IPS DF 4.7 (cell line): ENCODE measurements around the gene ASPHD1.
A peak's percentile ranks its signal among the peaks of the same experiment; 100 is the strongest.
"Not testable (repeated sequence)": the region's sequence is repeated elsewhere in the genome, so short reads cannot be mapped to it uniquely, and the experiment has no call there.

ENCODE experiments used
- DNase-seq: peaks from one replicate; pipeline ENCODE4 v3.0.0-alpha.2; 2013; ENCODE audit warnings: low spot score; ENCODE audit errors: extremely low read depth

Gene ASPHD1

GRCh38 chr16:29907973-29908372, 7.7 kb downstream of the ASPHD1 start:
- no peak for DNase-seq

- DNase-seq, result no peak
Measured at GRCh38 chr16:29908719-29909220, 8.5 kb downstream of the ASPHD1 start.

DNA sequence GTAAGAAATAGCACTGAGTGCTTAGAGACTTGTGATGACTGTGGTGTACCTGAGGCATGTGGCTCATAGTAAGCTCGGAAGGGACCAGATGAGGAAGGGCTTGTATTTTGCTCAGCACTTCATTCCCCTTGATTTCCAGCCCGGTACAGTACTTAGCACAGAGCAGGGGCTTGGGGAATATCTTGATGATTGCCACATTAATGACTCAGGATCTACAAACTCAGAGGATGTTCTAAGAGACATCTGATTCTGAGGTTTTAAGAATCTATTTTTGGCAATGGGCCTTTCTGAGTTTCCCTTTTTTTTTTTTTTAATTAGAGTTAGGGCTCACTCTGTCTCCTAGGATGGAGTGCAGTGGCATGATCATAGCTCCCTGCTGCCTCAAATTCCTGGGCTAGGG, 9.1 kb downstream of the ASPHD1 start:
- no peak for DNase-seq

DNA sequence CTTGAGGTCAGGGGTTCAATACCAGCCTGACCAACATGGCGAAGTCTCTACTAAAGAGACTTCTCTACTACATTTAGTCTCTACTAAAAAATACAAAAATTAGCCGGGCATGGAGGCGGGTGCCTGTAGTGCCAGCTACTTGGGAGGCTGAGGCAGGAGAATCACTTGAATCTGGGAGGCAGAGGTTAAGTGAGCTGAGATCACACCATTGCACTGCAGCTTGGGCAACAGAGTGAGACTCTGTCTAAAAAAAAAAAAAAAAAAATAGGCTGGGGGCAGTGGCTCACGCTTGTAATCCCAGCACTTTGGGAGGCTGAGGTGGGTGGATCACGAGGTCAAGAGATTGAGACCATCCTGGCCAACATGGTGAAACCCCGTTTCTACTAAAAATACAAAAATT, 9.6 kb downstream of the ASPHD1 start:
- not testable (repeated sequence) for DNase-seq

GRCh38 chr16:29910819-29911675, 10.8 kb downstream of the ASPHD1 start:
- DNase-seq, result no peak

DNA sequence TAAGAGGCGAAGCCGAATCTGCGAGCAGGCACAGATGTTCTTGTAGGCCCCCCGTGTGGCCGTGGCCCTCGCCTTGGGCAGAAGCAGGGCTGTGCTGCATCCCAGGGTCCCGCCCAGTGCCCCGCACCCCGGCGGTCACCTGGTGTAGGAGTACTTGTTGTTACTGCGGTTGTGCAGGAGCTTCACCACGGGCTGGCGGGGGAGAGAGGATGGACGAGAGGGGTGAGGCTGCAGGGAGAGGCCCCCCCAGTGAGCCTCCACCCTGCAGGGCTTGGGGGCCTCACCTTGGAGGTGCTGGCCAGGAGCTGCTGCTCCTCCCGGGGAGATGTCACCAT, 11.4 kb downstream of the ASPHD1 start:
- no peak for DNase-seq

DNA sequence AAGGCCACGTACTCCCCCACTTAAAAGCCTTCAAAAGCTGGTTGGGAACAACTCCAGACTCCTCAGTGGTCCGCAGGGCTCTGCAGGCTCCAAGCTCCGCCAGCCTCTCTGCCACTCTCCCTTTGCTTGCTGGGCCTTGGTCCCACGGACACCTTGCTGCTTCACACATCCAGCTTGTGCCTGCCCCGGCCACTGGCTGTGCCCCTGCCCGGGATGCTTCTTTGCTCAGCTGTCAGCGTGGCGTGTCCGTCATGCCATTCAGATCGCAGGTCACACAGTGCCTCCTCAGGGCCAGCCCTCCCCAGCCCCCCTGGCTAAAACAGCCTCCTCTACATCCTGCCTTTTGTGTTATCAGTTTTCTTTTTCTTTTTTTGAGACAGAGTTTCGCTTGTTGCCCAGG, 11.8 kb downstream of the ASPHD1 start:
- DNase-seq, result no peak

DNA sequence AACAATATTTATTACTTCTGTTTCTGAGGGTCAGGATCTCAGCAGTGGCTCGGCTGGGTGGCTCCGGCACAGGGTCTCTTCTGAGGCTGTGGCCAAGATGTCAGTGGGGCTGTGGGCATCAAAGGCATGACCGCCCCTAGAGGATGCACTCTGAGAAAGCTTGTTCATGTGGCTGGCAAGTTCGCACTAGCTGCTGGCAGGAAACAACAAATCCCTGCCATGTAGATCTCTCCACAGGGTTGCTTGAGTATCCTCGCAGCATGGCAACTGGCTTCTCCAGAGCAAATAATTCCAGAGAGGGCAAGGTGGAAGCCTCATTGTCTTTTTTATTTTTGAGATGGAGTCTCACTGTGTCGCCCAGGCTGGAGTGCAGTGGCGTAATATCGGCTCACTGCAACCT, 13.2 kb downstream of the ASPHD1 start:
- DNase-seq, result no peak

DNA sequence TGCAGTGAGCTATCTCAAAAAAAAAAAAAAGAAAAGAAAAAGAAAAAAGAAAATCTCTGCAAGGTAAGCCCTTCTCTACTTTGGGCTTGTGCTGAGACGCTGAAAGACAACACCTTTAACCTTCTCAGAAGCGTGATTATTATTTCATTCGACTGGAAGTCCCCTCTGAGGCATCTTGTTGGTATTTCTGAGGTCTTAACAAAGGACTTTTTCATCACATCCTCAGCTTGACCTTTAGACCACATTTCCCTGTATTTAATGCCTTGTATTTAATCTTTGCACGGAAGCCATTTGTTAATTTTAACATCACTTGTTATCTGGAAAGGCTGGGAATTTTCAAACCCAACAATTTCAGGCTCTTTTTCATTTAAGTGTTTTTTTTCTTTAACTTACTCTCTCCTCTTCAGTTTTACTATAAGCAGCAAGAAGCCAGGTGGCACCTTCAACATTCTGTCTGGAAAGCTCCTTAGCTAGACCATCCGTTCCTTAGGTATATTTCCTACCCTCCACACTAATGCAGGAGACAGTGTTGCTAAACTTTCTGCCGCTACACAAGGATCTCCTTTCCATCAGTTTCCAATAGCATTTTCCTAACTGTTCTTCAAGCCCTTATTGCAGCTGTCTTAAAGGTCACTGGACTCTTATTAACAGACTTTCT, 15.4 kb downstream of the ASPHD1 start:
- DNase-seq, result no peak

DNA sequence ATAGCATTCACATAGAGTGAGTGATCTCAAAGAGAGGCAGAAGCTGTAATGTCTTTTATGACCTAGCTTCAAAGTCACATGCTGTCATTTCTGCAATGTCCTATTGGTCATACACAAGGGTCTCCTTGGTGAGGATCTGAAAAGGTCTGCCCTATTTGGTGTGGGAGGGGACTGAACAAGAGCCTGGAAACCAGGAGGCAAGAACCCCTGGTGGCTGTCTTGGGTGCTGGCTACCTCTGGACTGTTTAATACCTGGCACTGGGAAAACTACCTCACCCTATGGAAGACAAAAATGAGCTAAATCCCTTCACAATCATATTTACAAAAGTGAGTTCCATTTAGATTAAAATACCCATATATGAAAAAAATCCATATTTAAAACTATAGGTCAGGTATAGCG, 16.7 kb downstream of the ASPHD1 start:
- no peak for DNase-seq

- DNase-seq, result no peak
Measured at GRCh38 chr16:29920288-29921033, 20.2 kb downstream of the ASPHD1 start.

DNA sequence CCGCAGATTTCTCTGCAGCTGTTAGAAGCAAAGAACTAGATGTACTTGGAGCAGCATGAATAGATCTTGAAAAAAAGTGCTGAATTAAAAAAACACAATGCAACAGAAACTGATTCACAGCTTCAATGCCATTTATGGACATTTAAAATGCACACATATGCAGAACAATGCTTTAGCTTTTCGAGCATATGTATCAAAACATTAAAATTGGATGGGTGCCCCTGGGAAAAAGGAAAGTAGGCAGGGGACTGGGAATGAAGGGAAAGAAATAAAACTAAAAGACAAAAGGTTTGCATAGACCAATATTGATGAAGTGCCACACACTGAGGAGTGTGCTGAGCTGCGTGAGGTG, 20.7 kb downstream of the ASPHD1 start:
- no peak for DNase-seq

DNA sequence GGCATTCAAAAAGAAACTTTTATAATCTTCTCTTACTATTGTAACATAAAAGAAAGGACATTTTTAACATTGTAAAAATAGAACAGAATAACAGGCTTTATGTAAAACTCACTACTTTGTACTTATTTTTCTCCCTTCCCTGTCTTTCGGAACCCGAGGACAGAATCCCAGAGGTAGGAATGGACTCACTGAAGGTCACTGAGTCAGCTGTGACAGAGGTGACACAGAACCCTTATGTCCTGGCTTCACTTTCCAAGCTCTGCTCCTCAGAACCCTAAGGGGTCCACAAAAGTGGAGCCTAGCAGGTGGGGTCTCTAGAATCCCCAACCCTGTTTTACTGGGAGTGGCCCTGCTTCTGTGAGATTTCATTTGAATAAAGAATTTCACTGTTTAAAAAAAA, 22.0 kb downstream of the ASPHD1 start:
- no peak for DNase-seq

GRCh38 chr16:29922986-29923501, 22.8 kb downstream of the ASPHD1 start:
- DNase-seq, result no peak

GRCh38 chr16:29925105-29925756, 24.9 kb downstream of the ASPHD1 start:
- DNase-seq, result no peak

DNA sequence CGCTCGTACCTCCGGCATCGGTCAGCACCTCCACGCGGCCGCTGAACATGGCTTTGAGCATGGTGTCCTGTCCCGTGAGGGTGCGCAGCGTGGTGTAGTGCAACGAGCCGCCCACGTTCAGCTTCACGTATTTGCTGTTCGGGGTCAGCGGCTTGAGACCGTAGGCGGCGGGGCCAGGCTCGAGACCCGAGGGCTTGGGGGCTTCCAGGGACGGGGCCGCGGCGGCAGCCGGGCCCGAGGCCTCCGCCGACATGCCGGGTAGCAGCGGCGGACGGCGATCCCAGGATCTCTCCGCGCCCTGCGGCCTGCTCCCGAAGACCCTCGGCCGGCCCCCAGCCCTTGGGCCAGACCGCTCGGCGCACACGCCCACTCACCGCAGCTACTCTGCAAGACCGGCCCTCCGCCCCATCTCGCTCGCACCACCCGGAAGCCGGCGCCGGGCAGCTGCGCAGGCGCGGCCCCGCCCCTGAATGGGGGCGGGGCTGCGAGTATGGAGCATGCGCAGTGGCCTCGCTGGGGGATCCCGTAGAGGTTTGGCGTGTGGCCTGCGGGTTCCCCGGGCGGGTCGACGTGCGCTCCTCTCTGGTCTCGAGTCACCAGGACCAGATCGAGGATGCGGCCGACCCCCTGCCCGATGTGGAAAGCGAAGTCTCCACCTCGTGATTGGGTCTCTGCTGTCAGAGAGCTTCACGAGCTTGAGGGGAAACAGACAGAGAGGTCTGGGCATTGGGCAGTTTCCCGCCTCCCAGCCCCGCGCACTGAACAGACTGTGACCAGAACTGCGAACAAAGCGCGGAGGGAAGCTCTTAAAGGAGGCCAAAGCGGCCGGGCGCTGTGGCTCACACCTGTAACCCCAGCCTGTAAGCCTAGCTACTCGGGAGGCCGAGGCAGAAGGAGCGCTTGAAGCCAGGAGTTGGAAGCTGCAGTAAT, 25.8 kb downstream of the ASPHD1 start, which contains the start of gene KCTD13:
KCTD13 (minus strand) TSS at position 446 of the 930 bp plus-strand sequence; CDS start at position 253, 193 bp downstream.
- peak; percentile 25 for DNase-seq

DNA sequence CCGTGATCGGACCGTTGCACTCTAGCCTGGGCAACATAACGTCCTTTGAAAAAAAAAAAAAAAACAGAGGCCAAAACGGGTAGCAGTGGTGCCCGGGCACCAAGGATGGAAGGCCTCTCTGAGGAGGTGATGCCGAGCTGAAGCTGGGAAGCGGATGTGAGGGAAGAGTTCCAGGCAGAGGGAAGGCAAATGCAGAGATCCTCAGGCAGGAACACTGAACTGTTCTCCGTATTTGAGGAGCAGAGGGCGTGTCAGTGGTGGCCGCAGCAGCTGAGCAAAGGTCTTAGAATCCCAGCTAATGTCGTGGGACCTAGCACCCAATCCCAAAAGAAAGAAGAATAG, 26.4 kb downstream of the ASPHD1 start:
- DNase-seq, result no peak

DNA sequence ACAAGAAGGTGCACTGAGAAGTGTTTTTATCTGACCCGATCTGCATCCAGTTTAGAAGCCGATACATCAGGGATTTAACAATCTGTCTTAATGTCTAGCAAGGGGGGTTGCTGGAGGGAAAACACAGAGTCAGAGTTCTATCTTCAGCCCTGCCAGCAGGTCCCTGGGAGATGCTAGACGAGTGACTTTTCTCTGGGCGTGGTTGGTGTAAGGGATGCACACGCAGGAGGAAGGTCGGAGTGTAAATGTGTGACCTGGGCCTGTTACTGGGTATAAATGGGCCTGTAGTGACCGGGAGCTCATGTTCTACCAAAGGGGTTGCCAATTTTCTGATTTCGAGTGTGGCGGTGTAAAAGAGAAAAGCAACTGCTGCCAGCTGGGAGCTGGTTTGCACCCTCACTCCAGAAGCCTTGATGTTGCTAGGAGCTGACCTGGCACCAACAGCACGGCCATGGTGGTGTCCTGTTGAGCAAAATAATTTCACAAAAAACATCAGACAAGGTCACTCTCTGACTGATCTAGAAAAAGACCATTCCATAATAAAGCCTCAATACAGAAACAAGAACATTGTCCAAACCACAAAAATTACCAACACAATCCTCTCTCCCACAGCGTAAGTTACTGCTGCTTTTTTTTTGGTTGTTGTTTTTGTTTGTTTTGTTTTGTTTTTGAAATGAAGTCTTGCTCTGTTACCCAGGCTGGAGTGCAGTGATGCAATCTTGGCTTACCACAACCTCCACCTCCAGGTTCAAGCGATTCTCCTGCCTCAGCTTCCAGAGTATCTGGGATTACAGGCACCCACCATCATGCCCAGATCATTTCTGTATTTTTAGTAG, 27.0 kb downstream of the ASPHD1 start:
- DNase-seq, result no peak

DNA sequence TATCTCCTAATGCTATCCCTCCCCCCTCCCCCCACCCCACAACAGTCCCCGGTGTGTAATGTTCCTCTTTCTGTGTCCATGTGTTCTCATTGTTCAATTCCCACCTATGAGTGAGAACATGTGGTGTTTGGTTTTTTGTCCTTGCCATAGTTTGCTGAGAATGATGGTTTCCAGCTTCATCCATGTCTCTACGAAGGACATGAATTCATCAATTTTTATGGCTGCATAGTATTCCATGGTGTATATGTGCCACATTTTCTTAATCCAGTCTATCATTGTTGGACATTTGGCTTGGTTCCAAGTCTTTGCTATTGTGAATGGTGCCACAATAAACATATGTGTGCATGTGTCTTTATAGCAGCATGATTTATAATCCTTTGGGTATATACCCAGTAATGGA, 31.5 kb downstream of the ASPHD1 start:
- DNase-seq, result not testable (repeated sequence)
